ENCODE data around the gene P2RX6. TPM values are rescaled to one million over a fixed set of nuclear protein-coding genes. Genes with fewer than 3 reads are reported as not detected.
"Not testable (repeated sequence)": the region's sequence is repeated elsewhere in the genome, so short reads cannot be mapped to it uniquely, and the experiment has no call there.

The P2RX6 gene
- total RNA-seq, 5 donors from 2014 or later (not counting 1 experiment from before 2014, with no cell fraction given) = 0.29 to 1.6 (median 1.0) TPM

- peak overlapping the region; percentile 41 to 73 (median 59) for H3K4me3 Mint-ChIP-seq
- H3K36me3 Mint-ChIP-seq = no peaks in the 10 kb centered on the region
- no peak overlapping the region for H3K27ac Mint-ChIP-seq
- H3K4me1 ChIP-seq (ENCODE audit: control insufficient read depth in 1 of 2, extremely low read depth in 1 of 2, insufficient read depth in 2 of 2, low read length in 2 of 2) = peaks cover 8 to 10% of the 10 kb centered on the region in 2 experiments
- H3K27ac ChIP-seq (ENCODE audit: low read length) = no peak overlapping the region
- H3K4me1 Mint-ChIP-seq = peaks cover 19 to 26% (median 20%) of the 10 kb centered on the region in 3 donors
- DNase-seq (no peak), ATAC-seq (replicated peaks in 1 of 4) (peak; percentile 51 to 72 (median 69))
- 30% methylated on average over 7 of the region's 7 CpGs for WGBS (ENCODE audit: insufficient coverage)
- H3K36me3 ChIP-seq (ENCODE audit: control insufficient read depth in 2 of 2, extremely low read depth in 1 of 2, insufficient read depth in 1 of 2, low read length in 1 of 2) = no peaks in the 10 kb centered on the region
- no peaks in the 10 kb centered on the region for H3K9me3 ChIP-seq
- H3K27me3 ChIP-seq (replicated peaks in 1 of 2; ENCODE audit: control insufficient read depth in 2 of 2, extremely low read depth in 1 of 2, insufficient read depth in 2 of 2, low read length in 1 of 2) = peaks cover 0 to 21% of the 10 kb centered on the region in 2 experiments
- peaks cover 5% of the 10 kb centered on the region in 2 donors for H3K27me3 Mint-ChIP-seq
- CTCF ChIA-PET = interaction anchor here (0.5 to 0.6 kb wide), 2 partner anchors 11 to 14 kb away, joined by 3 to 4 read pairs; no protein-coding TSS in a partner anchor
- POLR2A ChIA-PET = interaction anchor here in 1 of 2 donors (0.6 kb wide), 1 partner anchor 54 kb away, joined by 3 read pairs; the partner anchor contains the start of gene THAP7
- peak overlapping the region in 1 of 2 donors; percentile 47 for H3K4me3 ChIP-seq (ENCODE audit: control insufficient read depth in 1 of 2, extremely low read depth in 1 of 2, low read length in 1 of 2)
- no peaks in the 10 kb centered on the region for H3K9me3 Mint-ChIP-seq
These were observed 40.9 kb downstream of the P2RX6 start for GRCh38 chr22:21055880-21056319.

- H3K9me3 Mint-ChIP-seq; H3K9me3 ChIP-seq; H3K27me3 ChIP-seq (replicated peaks in 1 of 2; ENCODE audit: control insufficient read depth in 2 of 2, extremely low read depth in 1 of 2, insufficient read depth in 2 of 2, low read length in 1 of 2); H3K27ac ChIP-seq (ENCODE audit: low read length); CTCF ChIA-PET; H3K27ac Mint-ChIP-seq; H3K4me3 Mint-ChIP-seq; H3K4me1 ChIP-seq (ENCODE audit: control insufficient read depth in 1 of 2, extremely low read depth in 1 of 2, insufficient read depth in 2 of 2, low read length in 2 of 2); ATAC-seq (replicated peaks in 1 of 4); H3K27me3 Mint-ChIP-seq; POLR2A ChIA-PET; DNase-seq; H3K36me3 ChIP-seq (ENCODE audit: control insufficient read depth in 2 of 2, extremely low read depth in 1 of 2, insufficient read depth in 1 of 2, low read length in 1 of 2); H3K4me3 ChIP-seq (ENCODE audit: control insufficient read depth in 1 of 2, extremely low read depth in 1 of 2, low read length in 1 of 2); H3K36me3 Mint-ChIP-seq: not testable (repeated sequence)
- H3K4me1 Mint-ChIP-seq = peaks cover 15 to 17% (median 15%) of the 10 kb centered on the region in 3 donors
- WGBS (ENCODE audit: insufficient coverage) = no CpG with 5 or more reads among the region's 8 CpGs
These were observed 45.4 kb downstream of the P2RX6 start for GRCh38 chr22:21060363-21060762.

- H3K9me3 ChIP-seq; H3K4me1 ChIP-seq (ENCODE audit: control insufficient read depth in 1 of 2, extremely low read depth in 1 of 2, insufficient read depth in 2 of 2, low read length in 2 of 2); H3K9me3 Mint-ChIP-seq; DNase-seq; H3K27ac ChIP-seq (ENCODE audit: low read length); H3K27me3 Mint-ChIP-seq; ATAC-seq (replicated peaks in 1 of 4); H3K36me3 ChIP-seq (ENCODE audit: control insufficient read depth in 2 of 2, extremely low read depth in 1 of 2, insufficient read depth in 1 of 2, low read length in 1 of 2); H3K4me1 Mint-ChIP-seq; POLR2A ChIA-PET; H3K27me3 ChIP-seq (replicated peaks in 1 of 2; ENCODE audit: control insufficient read depth in 2 of 2, extremely low read depth in 1 of 2, insufficient read depth in 2 of 2, low read length in 1 of 2); CTCF ChIA-PET; H3K36me3 Mint-ChIP-seq; H3K4me3 ChIP-seq (ENCODE audit: control insufficient read depth in 1 of 2, extremely low read depth in 1 of 2, low read length in 1 of 2); H3K4me3 Mint-ChIP-seq; H3K27ac Mint-ChIP-seq: not testable (repeated sequence)
- 93% methylated on average over 5 of the region's 18 CpGs for WGBS (ENCODE audit: insufficient coverage)
These were observed 46.8 kb downstream of the P2RX6 start for GRCh38 chr22:21061660-21062321.

GRCh38 chr22:21064425-21064824, 49.5 kb downstream of the P2RX6 start:
- H3K4me1 Mint-ChIP-seq; POLR2A ChIA-PET; H3K9me3 Mint-ChIP-seq; H3K4me1 ChIP-seq (ENCODE audit: control insufficient read depth in 1 of 2, extremely low read depth in 1 of 2, insufficient read depth in 2 of 2, low read length in 2 of 2); H3K4me3 Mint-ChIP-seq; H3K27me3 Mint-ChIP-seq; H3K27ac ChIP-seq (ENCODE audit: low read length); H3K9me3 ChIP-seq; H3K36me3 Mint-ChIP-seq; H3K4me3 ChIP-seq (ENCODE audit: control insufficient read depth in 1 of 2, extremely low read depth in 1 of 2, low read length in 1 of 2); CTCF ChIA-PET; DNase-seq; H3K27ac Mint-ChIP-seq; ATAC-seq (replicated peaks in 1 of 4); H3K36me3 ChIP-seq (ENCODE audit: control insufficient read depth in 2 of 2, extremely low read depth in 1 of 2, insufficient read depth in 1 of 2, low read length in 1 of 2); H3K27me3 ChIP-seq (replicated peaks in 1 of 2; ENCODE audit: control insufficient read depth in 2 of 2, extremely low read depth in 1 of 2, insufficient read depth in 2 of 2, low read length in 1 of 2): not testable (repeated sequence)
- WGBS (ENCODE audit: insufficient coverage) = 90% methylated on average over 11 of the region's 11 CpGs

GRCh38 chr22:21064917-21065864, 50.2 kb downstream of the P2RX6 start:
- 74% methylated on average over 11 of the region's 13 CpGs for WGBS (ENCODE audit: insufficient coverage)
- Mint-ChIP-seq H3K9me3 (no peaks in the 10 kb centered on the region), H3K4me3 (no peak overlapping the region), H3K4me1 (no peaks in the 10 kb centered on the region), H3K36me3 (no peaks in the 10 kb centered on the region), H3K27me3 (peaks cover 3 to 4% of the 10 kb centered on the region in 2 donors), H3K27ac (no peak overlapping the region)
- ChIA-PET CTCF (interaction anchor here in 1 of 2 donors (0.7 kb wide), 1 partner anchor 1761 kb away, joined by 3 read pairs; no protein-coding TSS in a partner anchor), POLR2A (no interaction called here)
- Histone ChIP-seq H3K4me1 (ENCODE audit: control insufficient read depth in 1 of 2, extremely low read depth in 1 of 2, insufficient read depth in 2 of 2, low read length in 2 of 2) (no peaks in the 10 kb centered on the region), H3K4me3 (ENCODE audit: control insufficient read depth in 1 of 2, extremely low read depth in 1 of 2, low read length in 1 of 2) (no peak overlapping the region), H3K27ac (ENCODE audit: low read length) (no peak overlapping the region), H3K27me3 (replicated peaks in 1 of 2; ENCODE audit: control insufficient read depth in 2 of 2, extremely low read depth in 1 of 2, insufficient read depth in 2 of 2, low read length in 1 of 2) (peaks cover 0 to 4% of the 10 kb centered on the region in 2 experiments), H3K9me3 (no peaks in the 10 kb centered on the region), H3K36me3 (ENCODE audit: control insufficient read depth in 2 of 2, extremely low read depth in 1 of 2, insufficient read depth in 1 of 2, low read length in 1 of 2) (no peaks in the 10 kb centered on the region)
- ATAC-seq (replicated peaks in 1 of 4) = no peak
- DNase-seq = no peak

GRCh38 chr22:21067075-21067900, 52.3 kb downstream of the P2RX6 start:
- Histone ChIP-seq H3K9me3 (no peaks in the 10 kb centered on the region), H3K27ac (ENCODE audit: low read length) (no peak overlapping the region), H3K4me1 (ENCODE audit: control insufficient read depth in 1 of 2, extremely low read depth in 1 of 2, insufficient read depth in 2 of 2, low read length in 2 of 2) (no peaks in the 10 kb centered on the region), H3K4me3 (ENCODE audit: control insufficient read depth in 1 of 2, extremely low read depth in 1 of 2, low read length in 1 of 2) (no peak overlapping the region), H3K27me3 (replicated peaks in 1 of 2; ENCODE audit: control insufficient read depth in 2 of 2, extremely low read depth in 1 of 2, insufficient read depth in 2 of 2, low read length in 1 of 2) (peaks cover 0 to 8% of the 10 kb centered on the region in 2 experiments), H3K36me3 (ENCODE audit: control insufficient read depth in 2 of 2, extremely low read depth in 1 of 2, insufficient read depth in 1 of 2, low read length in 1 of 2) (no peaks in the 10 kb centered on the region)
- no peaks in the 10 kb centered on the region for H3K9me3 Mint-ChIP-seq
- ATAC-seq (replicated peaks in 1 of 4) (no peak), DNase-seq (no peak)
- ChIA-PET CTCF (no interaction called here), POLR2A (no interaction called here)
- H3K27ac Mint-ChIP-seq = no peak overlapping the region
- H3K36me3 Mint-ChIP-seq = no peaks in the 10 kb centered on the region
- 88% methylated on average over 25 of the region's 28 CpGs for WGBS (ENCODE audit: insufficient coverage)
- H3K4me3 Mint-ChIP-seq = no peak overlapping the region
- H3K27me3 Mint-ChIP-seq = peaks cover 3 to 4% of the 10 kb centered on the region in 2 donors
- no peaks in the 10 kb centered on the region for H3K4me1 Mint-ChIP-seq
